Non-pigmented ciliary epithelial cell (primary cell): ENCODE results near the gene PSG7.
"Not testable (repeated sequence)": the region's sequence is repeated elsewhere in the genome, so short reads cannot be mapped to it uniquely, and the experiment has no call there.

Source experiments
- DNase-seq: peaks from one replicate; pipeline ENCODE4 v3.0.0-alpha.2; 2010; ENCODE audit warnings: low read depth

PSG7 gene

DNA sequence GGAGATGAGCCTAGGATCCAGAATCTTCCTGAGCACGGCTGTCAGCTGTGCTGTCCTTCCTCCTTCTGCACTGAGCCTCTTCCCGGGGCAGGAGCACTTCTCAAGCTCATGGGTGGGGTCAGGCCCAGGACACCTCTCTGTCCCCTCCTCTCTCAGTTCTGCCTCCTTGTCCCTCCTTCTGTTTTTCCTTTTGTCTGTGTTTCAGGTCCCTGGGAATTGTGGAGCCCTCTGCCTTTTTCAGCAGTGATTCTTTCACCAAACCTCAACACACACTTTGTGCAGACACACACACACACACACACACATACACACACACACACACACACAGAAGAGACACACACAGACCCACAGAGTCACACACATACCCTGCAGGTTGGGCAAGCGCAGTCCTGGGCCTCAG is at the start of gene PSG7:
TSS of gene PSG7 (minus strand) at position 101 of the 400 bp plus-strand sequence. CDS start 131 bp downstream, outside the sequence.
- not testable (repeated sequence) for DNase-seq

DNA sequence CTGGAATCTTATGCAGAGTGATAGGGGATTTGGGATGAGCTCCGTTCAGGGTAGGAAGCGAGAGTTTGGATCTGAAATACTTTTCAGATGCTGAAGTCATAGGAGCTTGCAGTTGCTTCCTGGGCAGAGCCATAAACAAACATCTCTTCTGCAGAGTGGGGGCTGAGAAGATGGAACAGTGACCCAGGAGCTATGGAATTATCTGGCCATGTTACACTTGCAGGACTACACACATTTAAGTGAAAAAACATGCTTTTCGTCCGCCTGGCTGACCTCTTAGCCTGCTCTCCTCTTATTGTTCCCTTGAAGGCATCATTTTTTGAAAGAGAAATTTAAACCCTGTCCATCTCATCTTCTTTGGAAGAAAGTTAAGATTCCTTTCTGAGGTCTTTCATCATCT is 48.6 kb upstream of the PSG7 start:
- no peak for DNase-seq

DNA sequence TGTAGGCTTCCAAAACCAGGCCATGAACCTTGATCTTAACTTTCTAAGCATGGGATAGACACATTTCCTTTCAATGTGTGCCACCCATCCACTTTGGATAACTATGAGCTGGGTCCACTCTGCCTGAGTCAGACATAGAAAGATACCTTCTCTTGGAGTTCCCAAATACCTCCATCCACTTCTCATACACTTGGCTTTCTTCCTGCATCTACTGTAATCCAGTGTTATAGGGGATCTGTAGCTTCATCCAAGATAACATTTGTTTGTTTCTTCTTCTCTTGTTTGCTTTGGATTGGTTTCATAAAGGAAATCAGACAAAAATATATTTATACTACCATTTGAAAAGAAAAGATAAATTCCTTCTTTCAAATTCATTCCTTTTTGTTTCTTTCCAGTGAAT is 45.1 kb upstream of the PSG7 start:
- not testable (repeated sequence) for DNase-seq

DNA sequence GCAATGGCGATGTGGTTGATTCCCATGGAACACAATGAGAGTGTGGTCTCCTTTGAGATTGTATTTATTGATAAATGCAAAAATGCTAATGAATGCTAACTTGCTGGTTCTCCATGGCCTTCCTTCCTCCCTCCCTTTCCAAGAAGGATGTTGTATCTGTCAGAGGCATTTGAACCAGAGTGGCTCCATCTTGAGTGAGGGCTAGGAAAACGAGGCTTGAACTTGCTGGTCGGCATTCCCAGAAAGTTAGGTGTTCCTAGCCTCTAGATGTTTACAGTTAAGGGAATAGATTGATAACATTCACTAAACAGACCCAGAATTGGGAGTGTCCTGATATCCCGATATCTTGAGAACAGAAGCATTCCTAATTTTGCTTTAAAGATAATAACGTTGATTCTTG is 34.4 kb upstream of the PSG7 start:
- DNase-seq = not testable (repeated sequence)

DNA sequence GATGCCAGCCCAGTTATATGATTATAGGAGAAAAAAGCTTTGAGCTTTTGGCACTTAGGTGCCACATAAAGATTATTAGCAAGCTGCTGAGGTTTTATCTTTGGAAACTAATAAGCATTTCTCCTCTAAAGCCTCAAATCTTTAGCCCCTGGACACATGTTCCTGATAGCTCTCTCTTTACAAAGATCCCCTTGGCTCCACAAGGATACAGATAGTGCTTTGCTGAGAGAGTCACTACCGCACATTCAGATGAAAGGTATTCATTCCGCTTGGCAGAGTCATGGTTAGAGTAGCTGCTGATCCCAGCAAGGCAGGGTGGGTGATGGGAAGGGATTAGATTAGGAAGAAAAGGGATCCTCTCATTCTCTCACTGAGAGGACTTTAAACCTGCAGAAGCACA is 28.2 kb upstream of the PSG7 start:
- peak; percentile 47 for DNase-seq

DNA sequence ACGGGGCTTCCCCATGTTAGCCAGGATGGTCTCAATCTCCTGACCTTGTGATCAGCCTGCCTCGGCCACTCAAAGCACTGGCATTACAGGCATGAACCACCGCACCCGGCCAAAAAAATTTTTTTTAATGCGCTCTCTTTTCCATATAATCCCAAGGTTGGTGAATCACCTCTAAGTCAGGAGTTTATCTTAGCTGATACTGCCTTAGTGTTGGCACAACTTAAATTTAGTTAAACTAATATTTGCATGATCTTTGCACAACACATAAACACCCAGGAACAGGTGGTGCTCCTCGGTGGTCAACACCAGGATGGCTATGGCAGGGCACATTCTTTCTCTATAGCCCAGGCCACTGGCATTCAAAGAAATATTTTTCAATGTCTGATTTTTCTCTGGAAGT is 24.1 kb upstream of the PSG7 start:
- no peak for DNase-seq

DNA sequence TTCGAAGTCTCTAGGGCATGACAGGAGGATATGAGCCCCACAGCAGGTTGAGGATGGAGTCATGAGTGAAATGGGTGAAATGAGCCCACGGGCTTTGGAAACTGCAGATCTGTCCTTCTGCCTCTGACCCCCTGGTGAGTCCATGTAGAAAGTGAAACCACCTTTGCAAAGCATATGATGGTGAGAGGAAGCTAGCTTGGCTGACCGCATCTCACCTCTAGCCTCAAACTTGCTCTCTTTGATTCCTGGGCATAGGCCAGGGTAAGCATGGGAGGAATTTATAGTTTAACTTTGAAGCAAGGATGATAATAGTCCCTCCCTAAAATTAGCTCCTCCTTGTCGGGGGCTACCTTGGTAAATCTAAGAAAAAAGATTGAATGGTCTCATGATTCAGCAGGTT is 15.1 kb upstream of the PSG7 start:
- not testable (repeated sequence) for DNase-seq

DNA sequence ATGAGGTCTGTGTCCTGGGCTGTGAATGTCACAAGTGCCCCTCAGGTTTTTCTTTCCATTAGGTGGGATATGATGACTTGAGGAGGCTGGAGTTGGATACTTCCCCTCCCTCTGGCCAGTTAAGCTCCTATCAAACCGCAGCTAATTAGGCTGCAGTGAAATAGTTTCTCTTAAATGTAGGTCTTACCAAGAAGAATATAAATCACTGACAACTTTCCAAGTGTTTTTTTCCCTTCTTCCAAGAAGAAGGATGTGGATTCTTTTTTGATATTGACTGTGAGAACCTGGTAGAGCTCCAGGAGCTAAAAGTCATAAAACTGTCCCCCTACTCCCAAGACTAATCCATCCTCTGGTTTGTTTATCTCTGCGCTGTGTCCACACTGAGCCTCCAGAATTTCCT is 14.5 kb upstream of the PSG7 start:
- DNase-seq = not testable (repeated sequence)

DNA sequence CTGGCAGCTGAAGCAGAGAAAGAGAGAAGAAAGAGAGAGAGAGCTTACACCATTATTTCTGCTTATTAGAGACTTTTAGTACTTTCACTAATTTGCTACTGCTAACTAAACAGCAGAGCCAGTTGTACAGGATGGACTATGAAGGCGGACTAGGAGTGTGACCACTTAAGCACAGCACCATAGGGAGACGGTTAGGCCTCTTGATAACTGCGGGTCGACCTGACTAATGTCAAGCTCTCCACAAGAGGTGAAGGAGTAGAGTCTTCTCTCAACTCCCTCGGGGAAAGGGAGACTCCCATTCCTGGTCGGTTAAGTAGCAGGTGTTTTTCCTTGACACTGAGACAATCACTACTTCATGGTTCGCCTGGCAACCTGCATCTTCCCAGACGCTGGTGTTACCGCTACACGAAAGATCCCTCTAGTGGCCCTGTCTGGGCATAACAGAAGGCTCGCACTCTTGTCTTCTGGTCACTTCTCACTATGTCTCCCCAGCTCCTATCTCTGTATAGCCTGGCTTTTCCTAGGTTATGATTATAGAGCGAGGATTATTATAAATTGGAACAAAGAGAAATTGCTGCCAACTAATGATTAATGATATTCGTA is 5.3 kb upstream of the PSG7 start:
- DNase-seq = no peak

DNA sequence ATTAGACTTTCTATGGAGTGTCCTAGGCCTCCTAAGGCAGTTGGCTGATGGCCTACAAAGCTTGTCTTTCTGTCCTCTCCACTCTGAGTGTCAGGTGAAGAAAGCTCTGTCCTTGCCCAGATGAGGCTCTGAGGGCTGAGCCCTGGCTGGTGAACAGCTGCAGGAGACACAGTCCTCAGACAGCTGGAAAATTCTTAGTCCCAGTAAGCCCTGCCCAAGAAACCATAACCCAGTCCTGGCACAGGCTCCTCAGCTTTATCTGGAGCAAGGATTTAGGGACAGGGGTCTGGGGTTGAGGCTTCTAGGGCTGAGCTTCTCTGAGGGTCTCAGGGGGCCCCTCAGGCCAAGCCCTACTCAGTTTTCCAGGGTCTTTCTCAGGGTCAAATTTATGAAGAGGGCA is 2.3 kb downstream of the PSG7 start:
- not testable (repeated sequence) for DNase-seq

DNA sequence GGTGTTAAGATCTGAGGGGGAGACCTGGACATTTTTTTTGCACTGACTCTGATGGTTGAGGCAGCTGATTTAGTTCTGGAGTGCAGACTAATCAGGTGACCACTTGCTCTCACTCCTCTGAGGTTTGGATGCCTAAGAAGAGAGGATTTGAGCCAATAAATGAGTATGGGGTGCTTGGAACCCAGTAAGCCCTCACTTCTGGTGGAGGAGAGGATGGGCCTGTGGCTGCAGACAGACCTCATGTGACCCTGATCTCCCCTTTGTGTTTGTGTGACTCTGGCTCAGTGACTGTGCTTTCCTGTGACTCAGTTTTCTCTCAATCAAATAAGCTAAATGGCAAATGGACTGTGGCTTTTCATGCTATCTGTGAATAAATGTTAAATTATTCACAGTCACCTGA is 2.8 kb downstream of the PSG7 start:
- DNase-seq = not testable (repeated sequence)

DNA sequence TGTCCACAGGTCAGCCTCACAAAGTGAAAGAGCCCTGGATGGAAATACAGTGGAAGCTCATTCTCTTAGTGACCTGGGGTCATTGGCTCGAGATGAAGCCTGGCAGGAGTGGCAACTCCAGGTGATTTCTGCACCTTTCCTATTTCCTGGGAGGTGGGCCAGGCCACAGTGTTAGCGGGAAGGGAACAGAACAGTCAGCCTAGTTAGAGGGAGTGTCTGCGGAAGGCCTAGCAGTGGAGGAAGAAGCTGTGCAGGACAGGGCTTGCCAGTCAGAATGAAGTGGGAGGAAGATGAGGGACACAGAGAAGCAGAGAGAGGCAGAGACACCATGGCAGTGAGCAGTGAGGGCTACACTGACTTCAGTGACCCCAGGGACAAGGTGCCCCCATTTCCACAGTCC is 3.6 kb downstream of the PSG7 start:
- not testable (repeated sequence) for DNase-seq

DNA sequence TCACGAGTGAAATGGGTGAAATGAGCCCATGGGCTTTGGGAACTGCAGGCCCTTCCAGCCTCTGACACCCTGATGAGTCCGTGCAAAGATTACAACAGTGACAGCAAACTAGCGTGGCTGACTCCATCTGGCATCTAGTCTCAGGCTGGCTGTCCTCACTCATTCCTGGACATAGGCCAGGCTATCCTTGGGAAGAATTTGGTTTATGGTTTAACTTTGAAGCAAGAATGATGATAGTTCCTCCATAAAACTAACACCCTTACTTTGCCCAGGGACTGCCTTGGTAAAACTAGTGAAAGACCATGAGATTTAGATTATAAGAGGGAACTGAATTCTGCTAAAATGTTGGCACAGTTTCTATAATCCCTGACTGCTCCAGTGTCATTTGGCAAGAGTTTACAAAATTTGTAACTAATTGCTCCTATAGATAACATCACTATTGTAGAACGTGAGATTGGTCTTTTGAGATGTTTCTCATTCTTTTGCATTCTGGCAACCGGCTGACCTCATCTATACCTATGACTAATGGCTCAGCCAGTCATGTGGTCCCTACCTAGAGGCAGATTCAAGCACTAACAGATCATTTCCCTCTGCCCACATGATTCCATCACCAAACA is 4.4 kb downstream of the PSG7 start:
- peak; percentile 70 for DNase-seq

DNA sequence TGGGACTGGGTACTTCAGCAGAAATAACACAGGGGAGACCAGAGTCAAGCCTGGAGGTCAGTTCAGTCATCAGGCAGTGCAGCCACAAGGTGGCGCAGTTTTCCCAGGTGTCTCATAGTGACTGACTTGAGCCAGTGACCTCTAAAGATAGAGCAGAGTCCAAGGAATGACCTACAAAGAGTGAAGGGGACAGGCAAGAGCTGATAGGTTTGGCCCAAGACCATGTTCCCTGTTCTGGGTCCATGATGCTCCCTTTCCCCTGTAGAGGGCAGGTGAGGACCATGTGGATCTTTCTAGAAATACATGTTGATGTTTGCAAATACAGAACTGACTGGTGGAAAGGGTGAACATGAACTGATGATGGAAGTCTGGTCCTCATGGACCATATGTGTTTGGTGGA is 6.8 kb downstream of the PSG7 start:
- not testable (repeated sequence) for DNase-seq

DNA sequence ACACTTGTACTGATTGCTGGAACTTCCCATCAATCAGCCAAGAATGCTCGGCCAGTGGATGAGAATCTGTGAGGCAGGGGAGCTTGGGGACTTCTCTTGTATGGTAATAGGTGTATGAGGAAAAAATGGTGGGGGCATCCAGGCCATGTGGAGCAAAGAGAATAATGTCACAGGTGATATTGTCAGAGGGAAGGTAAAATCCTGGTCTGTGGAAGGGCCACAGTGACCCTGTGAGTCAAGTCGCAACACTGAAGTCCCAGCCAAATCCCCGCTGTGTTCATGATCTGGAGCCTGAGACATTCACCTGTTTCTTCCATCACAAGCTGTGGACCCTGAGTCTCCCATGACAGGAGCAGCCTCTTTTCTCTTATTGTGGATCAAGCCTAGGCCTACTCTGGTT is 8.1 kb downstream of the PSG7 start:
- DNase-seq = no peak

DNA sequence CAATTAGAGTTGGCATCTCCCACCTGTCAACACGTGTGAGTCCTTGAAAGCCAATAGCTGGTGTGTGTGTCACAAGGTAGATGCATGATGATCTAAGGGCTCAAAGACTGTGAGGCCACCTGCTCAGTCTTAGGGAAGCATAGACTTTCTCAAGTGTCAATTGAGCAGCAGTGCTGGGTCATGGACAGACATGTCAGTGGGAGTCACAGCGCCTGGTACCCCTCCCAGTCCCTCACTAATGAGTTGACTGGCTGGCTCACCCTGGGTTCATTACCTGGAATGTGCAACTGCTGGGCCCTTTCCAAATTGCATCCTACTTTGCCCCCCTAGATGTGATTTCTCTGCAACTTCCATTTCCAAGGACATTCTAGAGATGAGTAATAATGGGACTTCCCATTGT is 10.2 kb downstream of the PSG7 start:
- no peak for DNase-seq

DNA sequence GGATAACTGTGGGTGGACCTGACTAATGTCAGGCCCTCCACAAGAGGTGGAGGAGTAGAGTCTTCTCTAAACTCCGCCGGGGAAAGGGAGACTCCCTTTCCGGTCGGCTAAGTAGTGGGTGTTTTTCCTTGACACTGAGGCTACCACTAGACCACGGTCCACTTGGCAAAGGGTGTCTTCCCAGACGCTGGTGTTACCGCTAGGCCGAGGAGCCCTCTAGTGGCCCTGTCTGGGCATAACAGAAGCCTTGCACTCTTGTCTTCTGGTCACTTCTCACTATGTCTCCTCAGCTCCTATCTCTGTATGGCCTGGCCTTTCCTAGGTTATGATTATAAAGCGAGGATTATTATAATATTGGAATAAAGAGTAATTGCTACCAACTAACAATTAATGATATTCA is 13.9 kb downstream of the PSG7 start:
- DNase-seq = not testable (repeated sequence)

DNA sequence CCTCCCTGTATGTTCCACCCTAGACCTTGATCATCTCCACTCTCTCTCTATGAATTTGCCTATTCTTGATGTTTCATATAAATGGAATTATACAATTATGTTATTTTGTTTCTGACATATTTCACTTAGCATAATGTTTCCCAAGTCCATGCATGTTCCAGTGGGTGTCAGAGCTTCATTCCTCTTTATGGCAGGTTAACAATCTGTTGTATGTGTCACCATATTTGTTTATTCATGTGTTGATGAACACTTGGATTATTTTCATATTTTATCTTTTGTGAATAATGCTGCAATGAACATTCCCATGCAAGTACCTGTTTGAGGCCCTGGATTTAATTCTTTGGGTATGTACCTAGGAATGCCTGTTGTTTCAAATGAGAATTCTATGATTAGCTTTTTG is 16.0 kb downstream of the PSG7 start:
- DNase-seq = not testable (repeated sequence)

DNA sequence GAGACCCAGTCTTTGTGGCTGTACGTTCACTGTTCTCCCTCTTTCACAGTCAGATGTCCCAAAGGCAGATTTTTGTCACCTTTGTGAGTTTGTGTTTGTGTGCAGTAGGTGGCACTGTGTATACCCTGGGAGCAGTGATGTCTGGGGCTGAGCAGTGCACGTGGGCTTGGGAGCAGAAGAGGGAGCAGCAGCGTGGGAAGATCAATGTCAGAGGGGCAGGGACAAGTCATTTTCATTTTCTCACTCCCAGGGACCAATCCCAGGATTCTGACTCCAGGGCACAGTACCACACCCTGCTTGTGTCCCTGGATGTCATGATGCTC is 17.3 kb downstream of the PSG7 start:
- no peak for DNase-seq

DNA sequence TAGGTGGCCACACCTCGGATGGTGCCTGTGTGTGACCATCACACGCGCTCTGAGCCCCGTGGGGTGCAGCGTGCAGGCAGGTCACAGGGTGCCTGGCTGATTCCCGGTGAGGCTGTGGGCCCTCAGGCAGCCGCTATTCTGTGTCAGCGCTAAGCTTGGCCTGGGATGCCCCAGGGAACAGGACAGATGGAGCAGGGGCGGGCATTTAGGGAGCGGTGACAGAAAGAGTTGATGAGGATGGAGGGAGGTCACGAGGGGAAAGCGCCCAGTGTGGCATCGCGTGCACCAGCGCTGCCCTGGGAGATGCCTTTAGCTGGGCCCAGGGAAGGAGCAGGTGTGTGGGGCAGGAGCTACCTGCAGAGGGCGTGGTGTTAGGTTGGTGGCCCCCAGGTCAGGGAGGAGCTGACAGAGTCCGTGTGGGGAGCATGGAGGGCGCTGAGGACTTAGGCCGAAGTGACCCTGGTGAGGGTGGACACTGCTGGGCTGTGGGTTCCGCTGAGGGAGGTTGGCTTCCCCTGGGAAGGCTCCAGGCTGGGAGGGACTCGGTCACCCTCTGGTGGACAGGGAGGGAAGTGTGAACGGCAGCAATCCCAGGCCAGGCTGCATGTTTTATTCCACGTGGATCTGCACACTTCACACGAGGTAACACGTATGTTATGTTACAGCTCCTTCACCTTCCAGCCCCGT is 17.8 kb downstream of the PSG7 start:
- DNase-seq = not testable (repeated sequence)

DNA sequence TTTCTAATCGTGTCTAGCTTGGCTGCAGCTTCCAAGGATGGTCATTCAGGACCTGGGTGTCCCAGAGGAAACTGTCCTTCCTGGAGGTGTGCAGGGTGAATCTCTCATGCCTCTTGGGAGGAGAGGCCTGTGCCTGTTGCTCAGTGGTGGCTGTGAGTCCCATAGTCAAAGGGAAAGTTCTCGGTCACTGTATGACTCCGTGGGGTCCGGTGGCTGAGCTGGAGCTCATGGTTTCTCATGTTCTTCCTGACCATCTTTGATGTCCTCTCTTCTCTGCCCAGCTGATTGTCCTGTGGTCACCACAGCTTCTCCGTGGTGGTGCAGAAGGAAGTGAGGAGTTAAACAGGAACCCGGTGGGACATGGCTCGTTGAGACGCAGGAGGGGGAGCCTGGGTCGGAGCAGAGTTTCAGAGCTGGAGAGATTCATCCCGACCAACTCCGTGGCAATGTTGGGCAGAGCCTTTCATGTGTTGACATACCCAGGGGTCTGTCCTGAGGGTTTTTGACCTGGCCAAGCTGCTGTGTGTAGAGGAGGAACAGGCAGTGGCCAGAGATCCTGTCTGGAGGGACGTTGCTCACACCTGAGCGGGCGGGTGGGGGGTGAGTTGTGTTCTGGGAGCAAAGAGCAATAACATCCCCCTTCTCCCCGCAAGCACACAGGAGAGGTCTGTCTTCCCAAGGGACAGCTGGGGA is 18.5 kb downstream of the PSG7 start:
- DNase-seq = not testable (repeated sequence)

DNA sequence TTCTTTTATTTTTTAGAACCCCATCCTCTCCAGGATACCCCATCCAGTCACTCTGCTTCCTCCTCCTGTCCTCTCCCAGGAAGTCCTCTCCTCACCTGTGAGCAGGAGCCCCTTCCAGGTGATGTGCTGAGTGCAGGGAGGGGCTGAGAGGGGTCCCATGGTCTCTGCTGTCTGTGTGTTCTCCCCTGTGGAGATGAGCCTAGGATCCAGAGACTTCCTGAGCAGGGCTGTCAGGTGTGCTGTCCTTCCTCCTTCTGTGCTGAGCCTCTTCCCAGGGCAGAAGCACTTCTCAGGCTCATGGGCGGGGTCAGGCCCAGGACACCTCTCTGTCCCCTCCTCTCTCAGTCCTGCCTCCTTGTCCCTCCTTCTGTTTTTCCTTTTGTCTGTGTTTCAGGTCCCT is 19.4 kb downstream of the PSG7 start, which contains the start of gene PSG6:
TSS of gene PSG6 (minus strand) at position 261 of the 400 bp plus-strand sequence. CDS start at position 159, 102 bp downstream.
- not testable (repeated sequence) for DNase-seq

DNA sequence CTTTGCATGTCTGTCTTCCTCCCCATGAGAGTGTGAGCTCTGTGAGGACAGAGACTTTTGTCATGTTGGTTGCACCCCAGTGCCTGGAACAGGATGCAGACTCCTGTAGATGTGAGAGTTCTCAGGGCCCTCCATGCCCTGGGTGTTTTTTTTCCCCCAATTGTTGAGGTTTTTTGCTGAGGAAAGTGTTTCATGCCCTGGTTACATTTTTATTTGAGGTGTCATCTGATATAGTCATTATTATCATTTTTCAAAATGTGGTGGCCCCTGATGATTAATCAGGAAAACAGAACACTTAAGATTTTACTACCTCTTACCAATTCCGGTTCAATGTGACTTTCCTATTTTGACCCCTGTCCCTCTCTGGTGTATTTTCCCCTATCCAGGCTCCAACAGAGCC is 20.1 kb downstream of the PSG7 start:
- not testable (repeated sequence) for DNase-seq
